ENCODE data around the gene SYT6.

- TF ChIP-seq POLR2AphosphoS5 (IDR thresholded peaks at IDR 0.05) (no peak), POLR2A (IDR thresholded peaks at IDR 0.05) (no peak)
These were observed at the start of gene SYT6 for GRCh38 chr1:114153261-114154145.

All from gastroesophageal sphincter (tissue), 2 donors.